Erythroblast (primary cell): ENCODE data around the gene PRKG1.

Experiments used
- GATA1 ChIP-seq: IDR thresholded peaks from 2 replicates; pipeline ENCODE4 v1.6.1; 2011; ENCODE audit warnings: low read depth, mild to moderate bottlenecking, control low read depth, low read length, moderate library complexity
- POLR2A ChIP-seq: IDR thresholded peaks from 2 replicates; pipeline ENCODE4 v1.6.1; 2011; ENCODE audit warnings: mild to moderate bottlenecking, low read length

DNA sequence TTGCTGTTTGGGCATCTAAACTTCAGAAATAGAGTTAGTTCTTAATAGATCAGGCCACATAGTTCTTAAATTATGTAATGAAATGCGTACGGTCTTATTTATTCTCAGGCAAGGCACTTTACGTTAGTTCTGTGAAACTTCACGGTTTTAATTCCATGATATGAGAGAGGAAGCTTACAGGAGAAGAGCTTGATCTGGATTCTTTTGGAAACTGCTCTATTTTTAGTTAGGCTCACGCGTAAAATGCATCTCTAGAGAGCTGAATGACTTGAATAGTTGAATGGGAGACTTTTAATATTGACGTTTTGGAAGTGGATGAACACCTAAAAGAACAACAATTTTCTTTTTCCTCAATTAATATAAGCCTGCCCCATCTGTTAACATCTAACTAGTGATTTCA lies 71.1 kb downstream of the PRKG1 start:
- TF ChIP-seq POLR2A (no peak), GATA1 (no peak)
